IPS-15b (cell line): ENCODE data around the gene OR2A42.
"Not testable (repeated sequence)": the region's sequence is repeated elsewhere in the genome, so short reads cannot be mapped to it uniquely, and the experiment has no call there.

Experiments
- H3K27me3 ChIP-seq: one replicate; pipeline ENCODE4 v1.6.1; 2013; ENCODE audit warnings: low read length; ENCODE audit not compliant: control insufficient read depth, insufficient read depth
- H3K36me3 ChIP-seq: one replicate; pipeline ENCODE4 v1.6.1; 2013; ENCODE audit warnings: low read length; ENCODE audit not compliant: control insufficient read depth, insufficient read depth
- H3K4me1 ChIP-seq: one replicate; pipeline ENCODE4 v1.6.1; 2013; ENCODE audit warnings: mild to moderate bottlenecking, low read length; ENCODE audit not compliant: control insufficient read depth, insufficient read depth
- H3K4me3 ChIP-seq: one replicate; pipeline ENCODE4 v1.5.1; 2013; ENCODE audit warnings: low read depth, low read length
- H3K9ac ChIP-seq: one replicate; pipeline ENCODE4 v1.6.1; 2013; ENCODE audit warnings: low read depth, mild to moderate bottlenecking, low read length
- H3K9me3 ChIP-seq: one replicate; pipeline ENCODE4 v1.6.1; 2013; ENCODE audit warnings: mild to moderate bottlenecking, low read length; ENCODE audit not compliant: control insufficient read depth, insufficient read depth

The OR2A42 gene

DNA sequence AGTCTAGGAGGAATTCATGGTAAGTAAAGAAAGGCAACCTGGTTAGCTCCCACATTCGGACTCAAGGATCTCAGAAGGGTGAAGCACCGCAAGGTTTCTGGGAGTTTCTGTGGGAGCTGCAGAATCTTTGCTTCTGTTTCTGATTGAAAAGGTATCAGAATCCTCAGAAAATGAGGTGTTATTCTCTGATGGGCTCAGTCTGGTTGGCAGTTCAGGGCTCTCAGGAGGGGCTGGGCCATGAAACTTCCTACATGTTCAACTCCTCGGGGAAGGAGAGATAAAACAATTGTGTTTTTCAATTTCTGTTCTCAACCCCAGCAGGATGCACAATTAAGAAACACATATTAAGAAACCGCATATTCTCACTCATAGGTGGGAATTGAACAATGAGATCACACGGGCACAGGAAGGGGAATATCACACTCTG lies 16.1 kb upstream of the OR2A42 start:
- no peaks in the 10 kb centered on the region for H3K4me1 ChIP-seq
- no peaks in the 10 kb centered on the region for H3K27me3 ChIP-seq
- H3K36me3 ChIP-seq, result no peaks in the 10 kb centered on the region

GRCh38 chr7:144252307-144252706 lies 12.9 kb upstream of the OR2A42 start:
- not testable (repeated sequence) for H3K4me3 ChIP-seq, H3K27me3 ChIP-seq, H3K9ac ChIP-seq, H3K9me3 ChIP-seq, H3K36me3 ChIP-seq, H3K4me1 ChIP-seq

More for the DNA sequence above, 16.1 kb upstream of the OR2A42 start:
- Histone ChIP-seq H3K4me3 (no peak overlapping the region), H3K9ac (no peak overlapping the region), H3K9me3 (no peaks in the 10 kb centered on the region)

DNA sequence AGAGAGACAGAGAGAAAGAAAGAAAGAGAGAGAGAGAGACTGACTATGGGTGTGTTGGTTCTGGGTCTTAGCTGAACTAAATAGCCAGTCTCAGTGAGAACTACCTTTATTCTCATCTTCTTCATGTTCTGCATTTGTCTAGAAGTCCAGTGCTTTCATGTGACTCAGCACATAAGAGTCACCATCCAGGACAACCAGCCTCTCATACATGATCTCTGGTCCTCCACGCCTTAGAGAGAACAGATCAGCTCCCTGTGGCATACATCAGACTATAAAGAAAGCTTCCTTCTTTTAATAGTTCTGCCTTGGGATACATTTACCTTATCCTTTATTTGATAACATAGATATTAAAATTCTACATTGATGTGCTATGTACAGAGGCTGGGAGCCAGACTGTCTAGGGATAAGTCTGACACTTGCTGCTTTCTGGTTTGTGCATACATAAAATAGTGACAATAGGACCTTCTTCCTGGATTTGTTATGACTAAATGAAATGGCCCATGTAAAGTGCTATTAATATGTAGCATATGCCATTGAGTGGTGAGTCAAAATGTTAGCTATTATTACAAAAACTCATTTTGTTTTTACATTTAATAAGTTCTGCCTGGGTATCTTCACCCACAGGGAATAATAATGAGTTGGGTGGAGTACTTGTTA lies 8.4 kb upstream of the OR2A42 start:
- H3K9me3 ChIP-seq, H3K27me3 ChIP-seq, H3K36me3 ChIP-seq, H3K4me3 ChIP-seq, H3K9ac ChIP-seq, H3K4me1 ChIP-seq: not testable (repeated sequence)

GRCh38 chr7:144246967-144247366 lies 7.6 kb upstream of the OR2A42 start:
- not testable (repeated sequence) for H3K4me1 ChIP-seq, H3K4me3 ChIP-seq, H3K36me3 ChIP-seq, H3K9ac ChIP-seq, H3K27me3 ChIP-seq, H3K9me3 ChIP-seq

- H3K9me3 ChIP-seq, H3K9ac ChIP-seq, H3K4me1 ChIP-seq, H3K4me3 ChIP-seq, H3K36me3 ChIP-seq, H3K27me3 ChIP-seq: not testable (repeated sequence)
These were observed 6.0 kb upstream of the OR2A42 start for GRCh38 chr7:144245372-144245771.

- not testable (repeated sequence) for H3K36me3 ChIP-seq, H3K9ac ChIP-seq, H3K27me3 ChIP-seq, H3K9me3 ChIP-seq, H3K4me1 ChIP-seq, H3K4me3 ChIP-seq
These were observed 799 bp downstream of the OR2A42 start for GRCh38 chr7:144238530-144239082.

- H3K36me3 ChIP-seq, H3K9me3 ChIP-seq, H3K4me1 ChIP-seq, H3K27me3 ChIP-seq, H3K4me3 ChIP-seq, H3K9ac ChIP-seq: not testable (repeated sequence)
These were observed 6.4 kb downstream of the OR2A42 start for GRCh38 chr7:144233039-144233438.

DNA sequence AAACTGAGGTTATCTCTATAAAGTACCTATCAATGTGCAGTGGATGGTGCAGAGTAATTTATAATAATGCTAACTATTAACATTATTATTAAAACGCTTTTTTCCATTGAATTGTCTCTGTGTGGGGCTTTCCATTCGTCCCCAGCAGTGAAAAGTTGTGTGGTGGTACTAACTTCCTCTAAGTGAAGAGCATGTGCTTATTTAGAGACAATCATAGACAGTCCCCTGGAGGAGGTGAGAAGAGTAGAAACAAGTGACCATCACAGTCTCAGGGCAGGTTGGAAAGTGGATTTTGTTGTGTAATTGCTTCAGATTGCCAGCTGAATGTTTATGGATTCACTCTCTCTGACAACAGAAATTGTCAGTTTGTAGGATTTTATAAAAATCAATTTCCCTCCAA lies 8.4 kb downstream of the OR2A42 start:
- not testable (repeated sequence) for H3K4me1 ChIP-seq, H3K9me3 ChIP-seq, H3K36me3 ChIP-seq, H3K4me3 ChIP-seq, H3K27me3 ChIP-seq, H3K9ac ChIP-seq

DNA sequence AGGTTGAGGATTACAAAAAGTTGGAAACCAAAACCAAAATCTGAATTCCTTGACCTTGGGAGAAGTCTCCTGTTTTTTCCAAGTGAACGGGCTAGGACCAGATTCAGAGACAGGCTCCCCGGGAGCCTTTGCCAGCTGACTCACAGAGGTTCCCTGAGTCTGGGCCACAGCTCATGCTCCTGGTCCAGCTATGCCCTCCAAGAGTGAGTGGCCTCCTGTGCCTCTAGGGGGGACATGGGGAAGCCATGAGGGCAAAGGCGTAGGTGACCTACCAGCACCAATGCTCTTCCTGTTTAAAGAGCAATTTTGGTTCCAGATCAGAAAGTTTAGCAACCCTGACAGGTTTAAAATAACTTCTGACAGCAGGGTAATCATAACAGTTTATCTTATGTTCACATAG lies 10.6 kb downstream of the OR2A42 start:
- H3K27me3 ChIP-seq, H3K4me1 ChIP-seq, H3K9me3 ChIP-seq, H3K36me3 ChIP-seq, H3K9ac ChIP-seq, H3K4me3 ChIP-seq: not testable (repeated sequence)

- not testable (repeated sequence) for H3K9me3 ChIP-seq, H3K27me3 ChIP-seq, H3K9ac ChIP-seq, H3K36me3 ChIP-seq, H3K4me1 ChIP-seq, H3K4me3 ChIP-seq
These were observed 12.5 kb downstream of the OR2A42 start for GRCh38 chr7:144226866-144227265.

GRCh38 chr7:144223675-144224074 lies 15.7 kb downstream of the OR2A42 start:
- not testable (repeated sequence) for H3K4me1 ChIP-seq, H3K27me3 ChIP-seq, H3K9ac ChIP-seq, H3K4me3 ChIP-seq, H3K9me3 ChIP-seq, H3K36me3 ChIP-seq

GRCh38 chr7:144220531-144220930 lies 18.9 kb downstream of the OR2A42 start:
- H3K9me3 ChIP-seq, H3K4me1 ChIP-seq, H3K27me3 ChIP-seq, H3K36me3 ChIP-seq, H3K9ac ChIP-seq, H3K4me3 ChIP-seq: not testable (repeated sequence)
